Endometrial microvascular endothelial cells (primary cell): ENCODE measurements around the gene FRMPD1. TPM values are rescaled to one million over a fixed set of nuclear protein-coding genes. Genes with fewer than 3 reads are reported as not detected.

Experiments
- in situ Hi-C: cut with HindIII; loops from 2 replicates; pipeline ENCODE4 v1.10.0; 2017; ENCODE audit warnings: low sequenced_read_pairs, low pct_unique_long_range_greater_than_20kb; ENCODE audit errors: inconsistent ontology term
- total RNA-seq: library from RNA; depleted of rRNA; stranded (reverse); fragments of >200 nt; gene quantifications from one replicate; pipeline ENCODE4 v1.2.3, GENCODE V29; 2015; ENCODE audit errors: inconsistent ontology term

FRMPD1 gene
- total RNA-seq, 1 donor from 2014 or later = not detected

DNA sequence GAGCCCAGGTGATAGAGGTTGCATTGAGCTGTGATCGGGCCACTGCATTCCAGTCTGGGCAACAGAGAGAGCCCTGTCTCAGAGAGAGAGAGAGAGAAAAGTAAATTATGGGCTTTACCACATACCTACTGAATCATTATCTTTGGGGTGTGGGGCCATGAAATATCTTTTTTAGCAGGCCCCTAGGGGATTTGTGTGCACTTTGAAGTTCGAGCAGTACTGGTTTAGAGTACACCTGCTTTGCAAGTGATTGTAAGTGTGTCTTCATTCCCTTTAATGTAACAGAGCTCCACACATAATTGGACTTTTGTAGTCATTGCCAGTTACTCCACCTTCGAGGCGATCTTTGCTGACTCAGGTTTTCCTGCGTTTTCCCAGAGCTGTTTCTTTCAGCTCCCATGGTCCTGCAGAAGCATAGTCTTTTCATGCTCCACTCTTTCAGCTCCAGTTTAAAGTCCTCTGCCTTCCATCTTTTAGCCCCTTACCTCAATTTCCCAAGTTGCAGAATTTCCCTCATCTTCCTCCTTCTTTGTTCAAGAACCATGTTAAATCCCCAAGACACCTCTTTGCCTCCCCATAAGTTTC, 24.0 kb upstream of the FRMPD1 start:
- in situ Hi-C loops = no loop called here

- in situ Hi-C loops = no loop called here
Observed at GRCh38 chr9:37632479-37632878, 18.3 kb upstream of the FRMPD1 start.

DNA sequence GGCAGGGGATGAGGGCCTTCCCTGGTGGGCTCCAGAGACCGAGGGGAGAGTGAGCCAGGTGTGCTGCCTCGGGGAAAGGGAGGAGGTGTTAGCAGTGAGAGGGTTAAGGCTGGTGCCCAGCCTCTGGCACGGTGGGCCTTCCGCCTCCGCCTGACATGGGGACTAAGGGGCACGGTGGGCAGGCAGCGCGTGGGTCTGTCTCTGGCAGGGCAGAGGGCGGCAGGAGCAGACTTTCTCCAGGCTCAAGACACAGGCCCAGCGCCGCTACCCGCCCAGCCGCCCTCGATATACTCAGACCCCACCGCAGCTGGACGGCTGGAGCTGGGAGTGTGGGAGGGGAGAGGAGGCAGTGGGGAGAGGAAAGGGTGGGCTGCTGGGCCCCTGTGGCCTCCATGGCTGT, 14.9 kb upstream of the FRMPD1 start:
- in situ Hi-C loops = no loop called here

DNA sequence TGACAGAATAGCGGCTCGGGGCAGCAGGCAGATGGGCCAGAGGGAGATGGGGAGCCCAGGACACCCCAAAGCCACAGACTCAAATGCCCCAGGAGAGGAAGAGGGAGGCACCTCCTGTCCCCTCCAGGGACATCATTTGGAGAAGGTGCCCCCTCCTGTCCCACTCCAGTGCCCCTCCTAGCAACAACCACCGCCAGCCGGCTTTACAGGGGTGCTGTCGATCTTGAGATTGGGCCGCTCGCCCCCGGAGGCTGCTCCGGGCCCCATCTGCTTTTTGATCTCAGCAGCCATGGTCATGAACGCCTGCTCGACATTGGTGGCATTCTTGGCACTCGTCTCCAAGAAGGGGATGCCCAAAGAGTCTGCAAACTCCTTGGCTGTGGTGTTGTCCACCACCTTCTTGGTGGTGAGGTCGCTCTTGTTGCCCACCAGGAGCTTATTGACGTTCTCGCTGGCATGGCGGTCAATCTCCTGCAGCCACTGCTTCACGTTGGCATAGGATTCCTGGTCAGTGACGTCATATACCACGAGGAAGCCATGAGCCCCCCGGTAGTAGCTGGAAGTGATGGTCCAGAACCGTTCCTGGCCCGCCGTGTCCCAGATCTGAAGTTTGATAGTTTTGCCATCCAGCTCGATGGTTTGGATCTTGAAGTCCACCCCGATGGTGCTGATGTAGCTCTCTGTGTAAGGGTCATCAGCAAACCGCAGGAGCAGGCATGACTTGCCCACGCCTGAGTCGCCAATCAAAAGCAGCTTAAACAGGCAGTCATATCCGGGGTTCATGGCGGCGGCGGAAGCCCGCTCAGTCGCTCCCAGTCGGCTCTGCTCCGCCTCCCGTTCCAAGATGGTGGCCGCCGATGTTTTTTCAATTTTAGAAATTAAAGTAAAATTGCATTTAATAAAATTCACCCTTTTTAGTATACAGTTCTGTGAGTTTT, 14.0 kb upstream of the FRMPD1 start:
- in situ Hi-C loops = no loop called here

DNA sequence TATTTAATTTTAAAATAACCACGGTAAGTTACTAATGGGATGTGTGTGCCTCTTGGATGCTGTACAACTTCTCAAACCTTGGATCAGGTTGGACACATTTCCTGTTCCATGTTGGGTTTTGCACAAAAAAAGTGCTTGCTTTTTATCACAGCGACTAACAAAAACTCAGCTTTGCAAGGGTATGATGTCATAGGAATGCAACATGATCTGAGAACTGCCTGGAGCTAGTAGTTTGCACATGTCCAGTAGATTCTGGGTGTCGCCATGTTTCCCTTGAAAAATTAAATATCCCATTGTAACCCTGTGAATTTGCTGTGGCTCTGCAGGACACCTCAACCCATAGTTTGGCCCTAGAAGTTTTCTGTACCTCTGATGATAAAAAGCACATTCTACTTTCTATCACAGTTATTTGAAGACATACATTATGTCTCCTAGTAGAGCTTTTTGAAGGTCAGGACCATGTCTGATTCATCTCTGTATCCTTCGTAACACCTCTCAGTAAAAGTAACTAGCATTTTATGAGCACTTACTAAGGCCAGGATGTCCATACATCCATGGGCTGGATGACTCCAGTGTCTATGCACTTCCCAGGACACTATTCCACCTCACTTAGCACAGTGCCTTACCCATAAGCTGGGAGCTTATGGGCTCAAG, 11.5 kb upstream of the FRMPD1 start:
- in situ Hi-C loops = no loop called here

GRCh38 chr9:37639841-37640240, 10.9 kb upstream of the FRMPD1 start:
- in situ Hi-C loops = no loop called here

- in situ Hi-C loops = no loop called here
Observed at GRCh38 chr9:37640246-37640645, 10.5 kb upstream of the FRMPD1 start.

DNA sequence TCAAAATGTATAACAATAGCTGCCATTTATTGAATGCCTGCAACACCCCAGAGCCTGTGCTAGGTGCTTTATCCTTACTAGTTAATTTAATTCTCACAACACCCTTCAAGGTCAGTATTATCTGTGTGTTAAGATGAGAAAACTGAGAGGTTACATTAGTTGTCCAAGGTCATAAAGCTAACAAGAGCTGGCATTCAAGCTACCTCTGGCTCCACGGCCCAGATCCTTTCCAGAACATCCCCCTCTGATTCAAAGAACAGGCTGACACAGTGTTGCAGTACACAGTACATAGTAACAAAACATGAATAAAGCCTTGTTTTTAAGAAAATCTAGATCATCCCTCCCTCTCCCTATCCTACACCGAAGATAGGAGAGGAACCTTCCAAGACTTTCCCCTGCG, 9.4 kb upstream of the FRMPD1 start:
- in situ Hi-C loops = no loop called here

GRCh38 chr9:37643214-37643613, 7.5 kb upstream of the FRMPD1 start:
- in situ Hi-C loops = no loop called here

- in situ Hi-C loops = no loop called here
Observed at GRCh38 chr9:37645903-37646506, 4.7 kb upstream of the FRMPD1 start.

- in situ Hi-C loops = no loop called here
Observed at GRCh38 chr9:37650299-37650872, 368 bp upstream of the FRMPD1 start.

DNA sequence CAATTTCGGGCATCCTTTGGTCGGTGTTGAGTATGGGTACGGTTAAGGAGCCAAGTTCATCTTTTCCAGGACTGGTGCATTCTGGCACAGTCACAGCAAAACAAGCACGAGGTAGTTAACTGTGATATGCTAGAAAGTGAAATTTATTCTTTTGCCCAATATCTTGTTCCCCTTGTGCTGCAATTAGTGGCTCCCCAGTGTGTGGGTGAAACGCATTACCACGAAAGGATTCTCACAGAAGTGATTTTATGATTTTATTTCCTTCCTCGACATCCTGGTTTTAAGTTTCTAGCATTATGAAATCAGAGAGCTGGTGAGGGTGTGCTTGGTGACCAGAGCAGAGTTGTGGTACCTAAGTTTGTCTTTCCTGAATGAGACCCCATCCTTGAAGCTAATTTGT, 1.5 kb downstream of the FRMPD1 start:
- in situ Hi-C loops = no loop called here

DNA sequence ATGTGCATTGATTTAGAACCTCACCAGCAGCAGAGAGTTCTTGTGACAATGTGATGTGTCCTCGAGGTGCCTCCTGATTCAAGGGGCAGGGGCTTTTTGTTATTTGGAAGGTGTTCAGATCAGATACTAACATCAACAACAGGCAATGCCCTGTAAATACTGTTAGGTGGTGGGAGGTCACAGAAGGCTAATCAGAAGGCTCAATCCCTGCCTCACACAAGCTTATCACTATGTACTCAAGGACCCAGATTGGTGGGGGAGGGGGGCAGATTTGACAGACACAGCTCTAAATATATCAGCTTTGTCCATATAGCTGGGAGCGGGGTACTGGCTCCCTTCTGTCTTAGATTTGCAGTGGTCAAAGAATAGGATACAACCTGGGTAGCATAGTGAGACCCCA, 2.6 kb downstream of the FRMPD1 start:
- in situ Hi-C loops = no loop called here

- in situ Hi-C loops = no loop called here
Observed at GRCh38 chr9:37656936-37657335, 6.2 kb downstream of the FRMPD1 start.

- in situ Hi-C loops = no loop called here
Observed at GRCh38 chr9:37660691-37661090, 9.9 kb downstream of the FRMPD1 start.

GRCh38 chr9:37663926-37664325, 13.2 kb downstream of the FRMPD1 start:
- in situ Hi-C loops = no loop called here

- in situ Hi-C loops = no loop called here
Observed at GRCh38 chr9:37667706-37668105, 17.0 kb downstream of the FRMPD1 start.

- in situ Hi-C loops = no loop called here
Observed at GRCh38 chr9:37668116-37668601, 17.4 kb downstream of the FRMPD1 start.

- in situ Hi-C loops = no loop called here
Observed at GRCh38 chr9:37669232-37669631, 18.5 kb downstream of the FRMPD1 start.
